Limb (tissue), 2 donors: ENCODE results near the gene IER2.
"Not testable (repeated sequence)": the region's sequence is repeated elsewhere in the genome, so short reads cannot be mapped to it uniquely, and the experiment has no call there.

Experiments used
- DNase-seq, 2 donors: peaks; one replicate each; pipeline ENCODE4 v3.0.0-alpha.2; 2016; ENCODE audit errors: extremely low spot score in 2 of 2

IER2 gene

GRCh38 chr19:13163609-13164342 lies 13.6 kb downstream of the IER2 start:
- peak; percentile 64 to 82 for DNase-seq

- peak; percentile 80 to 87 for DNase-seq
Observed at GRCh38 chr19:13164343-13165161, 14.3 kb downstream of the IER2 start.

- DNase-seq: peak in 1 of 2 donors; percentile 32
Observed at GRCh38 chr19:13165162-13165997, 15.2 kb downstream of the IER2 start.

- DNase-seq: not testable (repeated sequence)
Observed at GRCh38 chr19:13166151-13166550, 15.9 kb downstream of the IER2 start.

GRCh38 chr19:13169769-13170168 lies 19.6 kb downstream of the IER2 start:
- DNase-seq: peak in 1 of 2 donors; percentile 40

GRCh38 chr19:13171146-13171545 lies 20.9 kb downstream of the IER2 start:
- DNase-seq: no peak

GRCh38 chr19:13172346-13173138 lies 22.3 kb downstream of the IER2 start:
- DNase-seq: peak in 1 of 2 donors; percentile 59

GRCh38 chr19:13173139-13173737 lies 23.0 kb downstream of the IER2 start:
- no peak for DNase-seq

- DNase-seq: no peak
Observed at GRCh38 chr19:13176345-13176744, 26.1 kb downstream of the IER2 start.

- DNase-seq: not testable (repeated sequence)
Observed at GRCh38 chr19:13177584-13177983, 27.4 kb downstream of the IER2 start.

- not testable (repeated sequence) for DNase-seq
Observed at GRCh38 chr19:13178291-13178690, 28.1 kb downstream of the IER2 start.

- DNase-seq: peak; percentile 68 to 80
Observed at GRCh38 chr19:13181747-13182388, 31.7 kb downstream of the IER2 start.

GRCh38 chr19:13184926-13185325 lies 34.7 kb downstream of the IER2 start:
- DNase-seq: not testable (repeated sequence)

GRCh38 chr19:13185763-13186657 lies 35.8 kb downstream of the IER2 start:
- not testable (repeated sequence) for DNase-seq

- not testable (repeated sequence) for DNase-seq
Observed at GRCh38 chr19:13186688-13187087, 36.5 kb downstream of the IER2 start.

- DNase-seq: no peak
Observed at GRCh38 chr19:13187419-13187818, 37.2 kb downstream of the IER2 start.

- no peak for DNase-seq
Observed at GRCh38 chr19:13189600-13189999, 39.4 kb downstream of the IER2 start.

- no peak for DNase-seq
Observed at GRCh38 chr19:13190781-13191540, 40.8 kb downstream of the IER2 start.
